GM19395 (cell line): Measurements from ENCODE around the gene USE1.
A peak's percentile ranks its signal among the peaks of the same experiment; 100 is the strongest.
"Not testable (repeated sequence)": the region's sequence is repeated elsewhere in the genome, so short reads cannot be mapped to it uniquely, and the experiment has no call there.

Source experiments
- ATAC-seq: cut with Tn5 transposase; IDR thresholded peaks from one replicate; pipeline ENCODE4 v1.9.1; 2021; ENCODE audit warnings: mild to moderate bottlenecking, moderate library complexity; ENCODE audit not compliant: unreplicated experiment

USE1 gene, protein sequence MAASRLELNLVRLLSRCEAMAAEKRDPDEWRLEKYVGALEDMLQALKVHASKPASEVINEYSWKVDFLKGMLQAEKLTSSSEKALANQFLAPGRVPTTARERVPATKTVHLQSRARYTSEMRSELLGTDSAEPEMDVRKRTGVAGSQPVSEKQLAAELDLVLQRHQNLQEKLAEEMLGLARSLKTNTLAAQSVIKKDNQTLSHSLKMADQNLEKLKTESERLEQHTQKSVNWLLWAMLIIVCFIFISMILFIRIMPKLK

DNA sequence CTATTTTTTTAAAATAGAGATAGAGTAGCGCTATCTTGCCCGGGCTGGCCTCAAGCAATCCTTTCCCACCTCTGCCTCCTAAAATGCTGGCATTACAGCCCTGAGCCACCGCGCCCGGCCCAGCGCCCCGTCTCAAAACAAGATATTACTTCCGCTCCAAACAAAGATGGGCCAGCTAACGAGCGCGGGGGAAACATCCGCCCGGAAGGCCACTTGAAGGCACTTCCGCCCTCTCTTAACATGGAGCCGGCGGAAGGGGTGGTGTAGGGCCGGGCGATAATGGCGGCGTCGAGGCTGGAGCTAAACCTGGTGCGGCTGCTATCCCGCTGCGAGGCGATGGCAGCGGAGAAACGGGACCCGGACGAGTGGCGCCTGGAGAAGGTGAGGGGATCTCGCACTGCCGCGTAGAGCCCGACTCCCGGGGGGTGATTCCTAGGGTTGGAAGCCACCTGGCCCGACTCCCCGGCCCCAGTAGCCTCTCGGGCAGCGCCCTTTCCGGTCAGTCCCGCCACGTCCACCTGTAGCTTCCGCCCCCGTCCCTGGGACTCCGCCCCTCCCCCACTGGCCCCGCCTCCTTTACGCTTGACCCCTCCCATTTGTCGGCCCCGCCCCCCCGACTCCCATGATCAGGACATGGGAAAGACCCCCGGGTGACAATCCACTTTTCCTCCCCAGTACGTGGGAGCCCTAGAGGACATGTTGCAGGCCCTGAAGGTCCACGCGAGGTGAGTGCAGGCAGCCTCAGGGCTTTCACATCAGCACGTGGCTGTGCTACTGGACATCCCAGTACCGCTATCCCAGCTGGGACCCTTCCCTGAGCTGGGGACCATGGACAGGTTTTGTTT, at the start of gene USE1:
Gene USE1, plus strand, starts transcription at position 231 of the 845 bp plus-strand sequence. Its CDS starts 49 bp downstream, at position 280.
- peak; percentile 79 for ATAC-seq

GRCh38 chr19:17165715-17166114, 49.4 kb upstream of the USE1 start:
- ATAC-seq = no peak

DNA sequence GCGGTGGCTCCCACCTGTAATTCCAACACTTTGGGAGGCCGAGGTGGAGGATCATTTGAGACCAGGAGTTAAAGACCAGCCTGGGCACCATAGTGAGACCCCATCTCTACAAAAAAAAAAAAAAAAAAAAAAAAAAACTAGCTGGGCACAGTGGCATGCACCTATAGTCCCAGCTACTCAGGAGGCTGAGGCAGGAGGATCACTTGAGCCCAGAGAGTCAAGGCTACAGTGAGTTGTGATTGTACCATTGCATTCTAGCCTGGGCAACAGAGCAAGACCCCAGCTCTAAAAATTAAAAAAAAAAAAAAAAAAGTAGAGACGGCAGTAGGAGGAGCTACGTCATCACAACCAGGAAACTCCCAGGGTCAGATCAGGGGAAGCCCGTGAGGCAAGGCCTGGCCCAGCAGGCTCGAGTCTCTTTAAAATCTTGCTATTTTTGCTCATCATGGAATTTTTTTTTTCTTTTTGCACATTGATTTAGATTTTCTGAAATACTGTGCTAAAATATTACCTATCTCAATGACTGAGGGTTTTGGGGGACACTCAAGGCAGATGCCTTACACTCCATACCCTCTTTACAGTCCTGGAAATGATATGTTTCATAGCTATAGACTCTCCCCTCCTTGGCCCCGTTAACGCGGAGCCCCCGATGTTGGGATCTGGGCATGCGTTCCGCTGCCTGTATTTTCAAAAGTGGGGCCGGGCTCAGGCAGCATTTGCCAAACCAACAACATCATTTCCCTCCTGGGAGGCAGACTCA, 44.4 kb upstream of the USE1 start:
- ATAC-seq = no peak

GRCh38 chr19:17171874-17172273, 43.3 kb upstream of the USE1 start:
- ATAC-seq = no peak

- ATAC-seq = no peak
Measured at GRCh38 chr19:17172624-17173345, 42.4 kb upstream of the USE1 start.

DNA sequence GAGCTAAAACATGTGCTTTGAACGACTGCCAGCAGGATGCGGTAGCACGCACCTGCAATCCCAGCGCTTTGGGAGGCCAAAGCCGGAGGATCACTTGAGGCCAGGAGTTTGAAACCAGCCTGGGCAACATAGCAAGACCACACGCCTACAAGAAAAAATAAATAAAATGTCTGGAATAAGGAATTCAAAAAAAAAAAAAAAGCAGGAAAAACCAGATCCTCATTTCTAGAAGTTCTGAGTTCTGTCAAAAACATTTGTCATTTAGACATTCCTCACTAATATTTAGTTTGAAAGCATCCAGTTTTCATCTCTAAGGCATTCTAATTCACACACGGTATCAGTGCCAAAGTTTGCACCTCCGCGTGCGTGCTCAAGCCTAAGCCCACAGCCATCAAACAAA, 36.9 kb upstream of the USE1 start:
- no peak for ATAC-seq

DNA sequence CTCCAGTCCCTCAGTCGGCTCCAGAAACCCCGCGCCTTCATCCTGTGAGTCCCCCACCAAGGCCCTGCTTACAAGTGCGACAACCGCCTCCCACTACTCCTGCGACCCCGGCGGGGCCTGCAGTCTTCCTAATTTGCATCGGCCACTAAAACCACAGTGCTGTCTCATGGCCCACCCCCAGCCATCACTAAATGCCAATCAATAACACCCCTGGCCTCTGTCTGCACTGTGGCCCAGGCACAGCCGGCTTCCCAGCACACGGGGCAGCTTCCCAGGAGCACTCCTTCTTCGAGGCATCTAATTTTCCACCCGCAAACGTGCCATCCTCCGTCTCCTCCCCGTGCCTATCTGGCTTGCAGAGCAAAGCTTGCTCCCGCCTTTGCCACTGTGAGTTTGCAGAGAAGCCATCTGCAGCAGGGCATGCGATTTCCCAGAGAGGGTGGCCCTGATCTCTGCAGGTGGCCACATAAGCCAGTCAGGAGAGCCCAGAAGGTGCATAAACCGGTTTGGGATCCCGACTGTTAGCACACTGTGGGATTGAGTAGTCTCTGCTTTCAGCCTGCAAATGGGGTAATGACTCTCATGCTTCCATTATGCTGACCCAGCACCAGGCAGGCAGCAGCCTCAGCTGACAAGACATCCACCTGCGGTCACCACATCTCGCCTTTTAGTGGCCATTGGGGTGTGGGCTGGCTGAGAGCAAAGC, 34.0 kb upstream of the USE1 start:
- ATAC-seq = no peak

GRCh38 chr19:17183271-17183761, 31.8 kb upstream of the USE1 start:
- ATAC-seq = no peak

- no peak for ATAC-seq
Measured at GRCh38 chr19:17183858-17184321, 31.3 kb upstream of the USE1 start.

DNA sequence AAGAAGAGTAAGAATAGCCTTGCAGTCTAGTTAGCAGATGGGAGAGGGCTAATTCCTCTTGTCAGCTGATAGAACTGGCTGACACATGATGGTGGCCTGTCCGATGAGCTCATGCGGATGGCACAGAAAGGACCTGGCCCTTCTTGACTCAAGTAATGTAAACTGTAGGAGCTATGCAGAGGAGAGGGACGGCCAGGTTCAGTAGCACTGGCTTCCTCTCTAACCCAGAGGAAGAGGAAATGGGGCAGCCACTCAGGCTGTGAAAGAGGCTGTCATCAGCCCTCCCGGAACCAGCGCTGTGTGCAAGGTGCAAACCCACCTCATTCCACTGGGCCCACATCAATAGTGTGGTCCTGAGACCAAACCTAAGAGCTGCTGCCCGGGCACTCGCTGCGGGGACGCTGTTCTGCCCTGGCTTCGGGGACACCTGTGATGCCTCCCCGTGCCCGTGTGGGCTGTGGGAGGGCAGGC, 30.8 kb upstream of the USE1 start:
- no peak for ATAC-seq

DNA sequence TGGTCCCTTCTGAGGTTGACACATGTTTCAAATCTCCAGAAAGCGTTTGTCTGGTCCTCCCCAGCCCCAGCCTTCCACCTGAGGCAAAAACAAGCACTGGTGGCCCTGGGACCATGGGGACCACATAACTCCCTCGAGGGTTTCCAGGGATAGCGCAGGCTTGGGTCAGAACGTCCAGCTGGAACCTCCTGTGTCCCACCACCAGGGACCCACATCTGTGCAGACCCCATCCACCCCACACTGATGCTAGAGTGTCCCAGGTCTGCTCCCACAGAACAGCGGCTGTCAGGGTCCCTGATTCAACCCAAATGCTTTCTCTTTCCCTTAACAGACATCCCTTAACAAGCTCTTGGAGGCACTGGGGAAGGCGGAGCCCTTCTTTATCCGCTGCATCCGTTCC, 29.6 kb upstream of the USE1 start:
- no peak for ATAC-seq

GRCh38 chr19:17191736-17192135, 23.4 kb upstream of the USE1 start:
- ATAC-seq = not testable (repeated sequence)

DNA sequence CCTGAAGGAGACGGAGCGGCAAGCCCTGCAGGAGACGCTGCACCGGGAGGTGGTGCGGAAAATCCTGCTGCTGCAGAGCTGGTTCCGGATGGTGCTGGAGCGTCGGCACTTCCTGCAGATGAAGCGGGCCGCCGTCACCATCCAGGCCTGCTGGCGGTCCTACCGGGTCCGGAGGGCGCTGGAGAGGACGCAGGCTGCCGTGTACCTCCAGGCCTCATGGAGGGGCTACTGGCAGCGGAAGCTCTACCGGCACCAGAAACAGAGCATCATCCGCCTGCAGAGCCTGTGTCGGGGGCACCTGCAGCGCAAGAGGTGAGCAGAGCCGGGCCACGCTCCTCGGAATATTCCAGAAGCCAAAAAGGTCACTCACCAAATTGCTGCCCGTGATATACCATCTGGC, 22.4 kb upstream of the USE1 start:
- no peak for ATAC-seq

DNA sequence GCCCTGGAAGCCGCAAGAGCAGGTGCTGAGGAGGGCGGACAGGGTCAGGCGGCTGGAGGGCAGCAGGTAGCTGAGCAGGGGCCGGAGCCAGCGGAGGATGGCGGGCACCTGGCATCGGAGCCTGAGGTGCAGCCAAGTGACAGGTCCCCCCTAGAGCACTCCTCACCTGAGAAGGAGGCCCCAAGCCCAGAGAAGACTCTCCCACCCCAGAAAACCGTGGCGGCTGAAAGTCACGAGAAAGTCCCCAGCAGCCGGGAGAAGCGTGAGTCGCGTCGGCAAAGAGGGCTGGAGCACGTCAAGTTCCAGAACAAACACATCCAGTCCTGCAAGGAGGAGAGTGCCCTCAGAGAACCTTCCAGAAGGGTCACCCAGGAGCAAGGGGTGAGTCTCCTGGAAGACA, 20.5 kb upstream of the USE1 start:
- no peak for ATAC-seq

GRCh38 chr19:17195106-17195505, 20.1 kb upstream of the USE1 start:
- no peak for ATAC-seq

DNA sequence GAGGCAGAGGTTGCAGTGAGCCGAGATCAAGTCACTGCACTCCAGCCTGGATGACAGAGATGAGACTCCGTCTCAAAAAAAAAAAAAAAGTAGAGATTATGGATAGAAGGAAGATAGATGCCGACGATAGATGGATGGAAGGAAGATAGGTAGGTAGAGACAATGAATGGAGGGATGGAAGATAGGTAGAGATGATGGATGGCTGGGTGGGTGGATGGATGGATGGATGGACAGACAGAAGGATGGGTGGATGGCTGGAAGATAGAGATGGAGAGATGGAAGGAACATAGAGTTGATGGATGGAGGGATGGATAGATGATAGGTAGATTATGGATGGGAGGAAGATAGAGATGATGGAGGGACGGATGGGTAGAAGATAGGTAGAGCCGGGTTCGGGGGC, 18.5 kb upstream of the USE1 start:
- no peak for ATAC-seq

GRCh38 chr19:17197666-17198065, 17.5 kb upstream of the USE1 start:
- ATAC-seq = no peak

DNA sequence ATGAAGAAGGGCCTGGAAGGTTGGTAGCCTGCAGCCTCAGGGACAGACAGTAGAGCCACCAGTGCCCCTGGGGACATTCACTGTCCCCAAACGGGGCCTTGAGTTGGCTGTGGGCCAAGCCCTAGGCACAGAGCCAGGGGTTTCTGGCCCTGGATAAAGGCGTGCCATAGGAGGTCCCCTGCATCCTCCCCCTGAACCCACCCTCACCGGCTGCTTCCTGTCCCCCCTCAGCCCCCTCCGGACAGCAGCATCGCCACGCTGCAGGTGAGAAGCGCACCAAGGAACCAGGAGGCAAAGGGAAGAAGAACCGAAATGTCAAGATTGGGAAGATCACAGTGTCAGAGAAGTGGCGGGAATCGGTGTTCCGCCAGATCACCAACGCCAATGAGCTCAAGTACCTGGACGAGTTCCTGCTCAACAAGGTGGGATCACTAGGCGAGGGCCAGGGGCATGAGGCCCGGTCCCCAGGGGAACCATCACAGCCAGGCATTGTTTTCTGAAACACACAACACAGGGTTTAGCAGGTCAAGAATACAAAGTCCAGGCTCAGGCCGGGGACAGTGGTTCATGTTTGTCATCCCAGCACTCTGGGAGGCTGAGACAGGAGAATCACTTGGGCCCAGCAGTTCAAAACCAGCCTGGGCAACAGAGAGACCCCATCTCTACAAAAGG, 14.6 kb upstream of the USE1 start:
- no peak for ATAC-seq

- no peak for ATAC-seq
Measured at GRCh38 chr19:17202249-17202648, 12.9 kb upstream of the USE1 start.
